ENCODE results near the gene BBS1.

BBS1 gene

DNA sequence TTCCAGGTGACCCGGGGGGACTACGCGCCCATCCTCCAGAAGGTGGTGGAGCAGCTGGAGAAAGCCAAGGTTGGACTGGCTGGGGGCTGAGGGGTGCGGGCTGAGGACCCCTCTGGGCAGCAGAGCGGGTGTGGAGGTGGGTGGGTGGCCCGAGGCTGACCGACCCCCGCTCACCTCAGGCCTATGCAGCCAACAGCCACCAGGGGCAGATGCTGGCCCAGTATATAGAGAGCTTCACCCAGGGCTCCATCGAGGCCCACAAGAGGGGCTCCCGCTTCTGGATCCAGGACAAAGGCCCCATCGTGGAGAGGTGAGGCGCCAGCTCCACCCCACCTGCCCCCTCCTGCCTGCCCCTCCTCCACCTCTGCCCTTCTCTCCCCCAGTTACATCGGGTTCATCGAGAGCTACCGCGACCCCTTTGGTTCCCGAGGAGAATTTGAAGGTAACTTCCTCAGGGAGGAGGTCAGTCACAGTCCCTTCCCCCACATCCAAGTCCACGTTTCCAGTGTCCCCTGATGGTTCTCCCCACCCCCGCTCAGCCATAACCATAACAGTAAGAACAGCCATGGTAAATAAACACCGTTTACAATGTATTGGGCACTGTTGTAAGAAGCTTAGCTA lies 19.0 kb upstream of the BBS1 start:
- H3K27ac ChIP-seq = no peak overlapping the region
- TF ChIP-seq, protein P1, sequence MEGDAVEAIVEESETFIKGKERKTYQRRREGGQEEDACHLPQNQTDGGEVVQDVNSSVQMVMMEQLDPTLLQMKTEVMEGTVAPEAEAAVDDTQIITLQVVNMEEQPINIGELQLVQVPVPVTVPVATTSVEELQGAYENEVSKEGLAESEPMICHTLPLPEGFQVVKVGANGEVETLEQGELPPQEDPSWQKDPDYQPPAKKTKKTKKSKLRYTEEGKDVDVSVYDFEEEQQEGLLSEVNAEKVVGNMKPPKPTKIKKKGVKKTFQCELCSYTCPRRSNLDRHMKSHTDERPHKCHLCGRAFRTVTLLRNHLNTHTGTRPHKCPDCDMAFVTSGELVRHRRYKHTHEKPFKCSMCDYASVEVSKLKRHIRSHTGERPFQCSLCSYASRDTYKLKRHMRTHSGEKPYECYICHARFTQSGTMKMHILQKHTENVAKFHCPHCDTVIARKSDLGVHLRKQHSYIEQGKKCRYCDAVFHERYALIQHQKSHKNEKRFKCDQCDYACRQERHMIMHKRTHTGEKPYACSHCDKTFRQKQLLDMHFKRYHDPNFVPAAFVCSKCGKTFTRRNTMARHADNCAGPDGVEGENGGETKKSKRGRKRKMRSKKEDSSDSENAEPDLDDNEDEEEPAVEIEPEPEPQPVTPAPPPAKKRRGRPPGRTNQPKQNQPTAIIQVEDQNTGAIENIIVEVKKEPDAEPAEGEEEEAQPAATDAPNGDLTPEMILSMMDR (conservative IDR thresholded peaks at IDR 0.05) = no peak; the same call in 1 of the 2 replicates
- no peak for TF ChIP-seq ZFX (IDR thresholded peaks at IDR 0.05)

DNA sequence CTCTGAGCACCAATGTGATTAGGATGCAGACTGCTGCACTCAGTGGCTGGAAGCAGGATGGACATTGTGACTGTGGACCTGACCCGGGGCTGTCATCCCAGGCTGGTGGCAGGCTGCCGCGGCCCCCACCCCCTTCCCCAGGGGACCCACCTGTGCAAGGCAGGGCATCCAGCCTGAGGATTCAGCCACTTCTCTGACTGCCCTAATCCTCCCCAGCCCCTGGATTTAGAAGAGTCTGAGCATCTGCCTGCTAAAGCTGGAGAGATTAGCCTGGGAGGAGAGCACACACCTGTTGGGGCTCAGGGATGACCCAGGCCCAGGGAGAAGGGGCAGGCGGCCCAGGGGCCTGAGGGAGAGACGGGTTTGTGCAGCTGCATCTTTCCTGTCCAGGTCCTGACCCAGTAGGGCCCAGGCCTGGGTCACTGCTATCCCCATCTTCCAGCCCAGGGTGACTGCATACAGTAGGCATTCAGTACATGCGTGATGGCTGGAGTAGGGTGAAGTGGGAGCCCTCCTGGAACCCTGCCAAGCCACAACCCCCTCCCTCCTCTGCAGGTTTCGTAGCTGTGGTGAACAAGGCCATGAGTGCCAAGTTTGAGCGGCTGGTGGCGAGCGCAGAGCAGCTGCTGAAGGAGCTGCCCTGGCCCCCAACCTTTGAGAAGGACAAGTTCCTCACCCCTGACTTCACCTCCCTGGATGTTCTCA lies 18.1 kb upstream of the BBS1 start:
- no peak overlapping the region for H3K27ac ChIP-seq
- TF ChIP-seq, protein P1 (conservative IDR thresholded peaks at IDR 0.05) = no peak
- TF ChIP-seq ZFX (IDR thresholded peaks at IDR 0.05) = no peak

DNA sequence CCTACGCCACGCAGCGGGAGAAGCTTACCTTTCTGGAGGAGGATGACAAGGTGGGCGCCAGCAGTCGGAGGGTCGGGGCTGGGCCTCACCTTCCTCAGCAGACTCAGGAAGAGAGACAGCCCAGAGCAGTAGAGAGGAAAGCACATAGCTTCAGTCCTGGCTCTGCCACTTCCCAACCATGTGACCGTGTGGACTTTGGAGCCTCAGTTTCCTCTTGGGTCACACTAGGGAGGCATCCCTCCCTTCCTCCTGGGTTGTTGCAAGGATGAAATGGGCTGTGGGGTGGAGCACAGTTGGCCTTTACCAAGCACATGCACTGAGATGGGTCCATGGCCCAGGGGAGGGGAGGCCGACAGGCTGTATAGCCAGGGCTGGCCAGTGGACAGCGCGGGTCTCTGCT lies 17.3 kb upstream of the BBS1 start:
- no peak for TF ChIP-seq ZFX (IDR thresholded peaks at IDR 0.05)
- no peak overlapping the region for H3K27ac ChIP-seq

DNA sequence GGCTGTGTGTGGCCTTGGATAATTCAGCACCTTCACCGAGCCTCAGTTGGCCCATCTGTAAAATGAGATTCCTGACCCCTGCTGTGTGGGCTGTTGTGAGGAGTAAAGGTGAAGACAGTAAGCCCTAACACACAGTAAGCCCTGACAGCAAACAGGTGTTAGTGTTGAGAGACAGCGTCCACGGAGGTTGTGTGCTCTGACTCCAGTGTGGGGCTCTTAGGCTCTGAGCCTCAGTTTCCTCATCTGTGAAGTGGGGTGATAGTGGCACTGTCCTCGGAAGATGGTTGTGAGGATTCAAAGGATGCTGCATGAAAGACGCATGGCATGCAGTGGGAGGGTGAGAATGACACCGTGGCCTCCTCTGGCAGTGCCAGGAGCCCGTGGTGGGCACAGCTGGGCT lies 16.0 kb upstream of the BBS1 start:
- no peak overlapping the region for H3K27ac ChIP-seq
- TF ChIP-seq ZFX (IDR thresholded peaks at IDR 0.05) = no peak
- TF ChIP-seq, protein P1 (conservative IDR thresholded peaks at IDR 0.05) = no peak

DNA sequence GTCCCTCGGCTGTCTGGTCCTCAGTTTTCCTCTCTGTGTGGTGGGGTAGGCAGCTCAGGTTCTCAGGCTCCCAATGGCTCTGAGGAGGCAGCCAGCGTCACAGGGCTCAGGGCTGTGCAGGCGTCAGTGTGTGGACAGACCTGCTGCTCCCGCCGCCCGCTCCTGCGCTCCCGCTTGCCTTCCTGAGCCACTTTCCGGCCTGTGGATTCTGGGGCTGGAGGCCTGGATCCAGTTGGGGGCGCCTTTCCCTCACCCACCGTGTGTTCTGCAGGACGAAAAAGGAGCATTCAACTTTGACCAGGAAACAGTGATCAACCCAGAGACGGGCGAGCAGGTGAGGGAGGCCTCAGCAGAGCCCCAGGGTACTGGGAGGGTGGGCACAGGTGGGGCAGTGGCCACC lies 15.5 kb upstream of the BBS1 start:
- no peak overlapping the region for H3K27ac ChIP-seq
- TF ChIP-seq, protein P1 (conservative IDR thresholded peaks at IDR 0.05) = no peak
- no peak for TF ChIP-seq ZFX (IDR thresholded peaks at IDR 0.05)

DNA sequence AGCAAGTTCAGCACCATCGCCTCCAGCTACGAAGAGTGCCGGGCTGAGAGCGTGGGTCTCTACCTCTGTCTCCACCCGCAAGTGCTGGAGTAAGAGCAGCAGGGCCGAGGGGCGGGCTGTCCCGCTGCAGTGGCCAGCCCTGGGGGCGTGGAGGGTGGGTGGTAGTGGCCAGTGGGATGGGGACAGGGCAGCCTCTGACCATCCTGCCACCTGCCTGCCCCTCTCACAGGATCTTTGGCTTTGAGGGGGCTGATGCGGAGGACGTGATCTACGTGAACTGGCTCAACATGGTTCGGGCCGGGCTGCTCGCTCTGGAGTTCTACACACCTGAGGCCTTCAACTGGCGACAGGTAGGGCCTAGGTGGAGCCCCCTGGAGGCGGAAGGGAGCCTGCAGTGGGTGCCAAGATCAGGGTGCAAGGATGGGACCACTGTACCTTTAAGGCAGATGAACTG lies 15.0 kb upstream of the BBS1 start:
- no peak for TF ChIP-seq ZFX (IDR thresholded peaks at IDR 0.05)
- TF ChIP-seq, protein P1 (conservative IDR thresholded peaks at IDR 0.05) = no peak; the same call in 1 of the 2 replicates
- no peak overlapping the region for H3K27ac ChIP-seq

DNA sequence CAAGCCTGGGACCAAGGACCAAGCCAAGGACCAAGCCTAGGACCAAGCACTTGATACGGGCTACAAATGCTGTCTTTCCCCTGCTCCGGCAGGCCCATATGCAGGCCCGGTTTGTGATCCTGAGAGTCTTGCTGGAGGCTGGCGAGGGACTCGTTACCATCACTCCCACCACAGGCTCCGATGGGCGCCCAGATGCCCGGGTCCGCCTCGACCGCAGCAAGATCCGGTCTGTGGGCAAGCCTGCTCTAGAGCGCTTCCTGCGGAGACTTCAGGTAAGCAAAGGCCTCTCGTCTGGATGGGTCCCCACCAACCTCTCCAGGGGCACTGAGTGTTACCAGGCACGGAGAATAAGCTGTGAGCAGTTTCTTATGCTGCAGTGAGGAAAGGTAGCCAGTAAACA lies 13.2 kb upstream of the BBS1 start:
- TF ChIP-seq, protein P1 (conservative IDR thresholded peaks at IDR 0.05) = no peak
- no peak for TF ChIP-seq ZFX (IDR thresholded peaks at IDR 0.05)
- H3K27ac ChIP-seq = no peak overlapping the region

Measured in C4-2B (cell line).